ENCODE measurements around the gene BATF.
A peak's percentile ranks its signal among the peaks of the same experiment; 100 is the strongest.

BATF gene

DNA sequence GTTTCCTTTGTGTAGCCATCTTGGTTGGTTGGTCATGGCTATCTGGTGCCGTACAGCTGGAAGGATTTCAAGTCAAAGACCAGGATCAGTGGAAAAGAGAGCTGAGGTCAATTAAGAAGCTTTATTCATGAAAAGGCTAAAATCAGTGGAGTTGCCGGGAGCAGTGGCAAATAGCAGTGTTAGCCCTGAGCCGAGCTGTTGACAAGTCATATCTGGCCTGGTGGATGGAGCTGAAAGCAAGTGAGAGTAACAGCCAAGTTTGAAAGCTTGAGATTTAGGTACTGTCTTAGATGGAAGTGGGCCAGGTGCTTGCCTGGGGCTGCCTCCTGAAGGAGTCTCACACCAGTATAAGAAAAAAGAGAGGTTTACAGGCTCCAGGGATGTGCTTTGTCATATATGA lies 9.0 kb downstream of the BATF start:
- no peak for DNase-seq (ENCODE audit: low read depth)
- no peak overlapping the region for H3K4me3 ChIP-seq (replicated peaks; ENCODE audit: low read depth, low read length)
- TF ChIP-seq, protein P1, sequence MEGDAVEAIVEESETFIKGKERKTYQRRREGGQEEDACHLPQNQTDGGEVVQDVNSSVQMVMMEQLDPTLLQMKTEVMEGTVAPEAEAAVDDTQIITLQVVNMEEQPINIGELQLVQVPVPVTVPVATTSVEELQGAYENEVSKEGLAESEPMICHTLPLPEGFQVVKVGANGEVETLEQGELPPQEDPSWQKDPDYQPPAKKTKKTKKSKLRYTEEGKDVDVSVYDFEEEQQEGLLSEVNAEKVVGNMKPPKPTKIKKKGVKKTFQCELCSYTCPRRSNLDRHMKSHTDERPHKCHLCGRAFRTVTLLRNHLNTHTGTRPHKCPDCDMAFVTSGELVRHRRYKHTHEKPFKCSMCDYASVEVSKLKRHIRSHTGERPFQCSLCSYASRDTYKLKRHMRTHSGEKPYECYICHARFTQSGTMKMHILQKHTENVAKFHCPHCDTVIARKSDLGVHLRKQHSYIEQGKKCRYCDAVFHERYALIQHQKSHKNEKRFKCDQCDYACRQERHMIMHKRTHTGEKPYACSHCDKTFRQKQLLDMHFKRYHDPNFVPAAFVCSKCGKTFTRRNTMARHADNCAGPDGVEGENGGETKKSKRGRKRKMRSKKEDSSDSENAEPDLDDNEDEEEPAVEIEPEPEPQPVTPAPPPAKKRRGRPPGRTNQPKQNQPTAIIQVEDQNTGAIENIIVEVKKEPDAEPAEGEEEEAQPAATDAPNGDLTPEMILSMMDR (IDR thresholded peaks at IDR 0.05; ENCODE audit: low read length, missing control alignments) = no peak

DNA sequence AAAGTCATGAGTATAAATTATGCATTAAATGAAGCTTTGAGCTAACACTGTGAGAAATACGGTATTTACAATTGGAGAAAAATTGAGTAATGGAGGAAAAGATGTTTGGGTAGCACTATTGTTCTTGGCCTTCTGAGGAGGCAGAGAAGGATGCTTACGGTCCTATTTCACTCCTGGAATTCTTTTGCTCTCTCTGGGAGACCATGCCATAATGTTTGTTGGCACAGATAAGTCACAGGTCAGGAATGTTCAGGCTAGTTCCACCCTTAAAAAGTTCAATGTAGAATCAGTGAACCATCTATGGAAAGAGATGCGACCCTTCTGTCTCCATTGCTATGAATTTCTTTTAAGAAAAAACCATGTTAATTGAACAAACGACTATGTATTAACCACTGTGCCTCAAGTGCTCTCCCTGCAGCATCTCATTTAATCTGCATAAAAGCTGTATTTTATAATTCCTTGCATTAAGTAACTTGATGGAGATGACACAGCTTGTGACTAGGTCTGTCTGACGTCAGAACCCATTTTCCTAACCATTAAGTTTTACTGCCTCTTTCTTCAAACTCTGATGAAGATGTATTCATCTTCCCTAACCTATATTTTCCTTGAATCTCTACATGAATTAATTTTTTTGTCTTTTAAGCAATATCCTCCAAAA lies 9.5 kb downstream of the BATF start:
- peak; percentile 45 for DNase-seq (ENCODE audit: low read depth)
- no peak overlapping the region for H3K4me3 ChIP-seq (replicated peaks; ENCODE audit: low read depth, low read length)
- TF ChIP-seq, protein P1 (IDR thresholded peaks at IDR 0.05; ENCODE audit: low read length, missing control alignments) = no peak

DNA sequence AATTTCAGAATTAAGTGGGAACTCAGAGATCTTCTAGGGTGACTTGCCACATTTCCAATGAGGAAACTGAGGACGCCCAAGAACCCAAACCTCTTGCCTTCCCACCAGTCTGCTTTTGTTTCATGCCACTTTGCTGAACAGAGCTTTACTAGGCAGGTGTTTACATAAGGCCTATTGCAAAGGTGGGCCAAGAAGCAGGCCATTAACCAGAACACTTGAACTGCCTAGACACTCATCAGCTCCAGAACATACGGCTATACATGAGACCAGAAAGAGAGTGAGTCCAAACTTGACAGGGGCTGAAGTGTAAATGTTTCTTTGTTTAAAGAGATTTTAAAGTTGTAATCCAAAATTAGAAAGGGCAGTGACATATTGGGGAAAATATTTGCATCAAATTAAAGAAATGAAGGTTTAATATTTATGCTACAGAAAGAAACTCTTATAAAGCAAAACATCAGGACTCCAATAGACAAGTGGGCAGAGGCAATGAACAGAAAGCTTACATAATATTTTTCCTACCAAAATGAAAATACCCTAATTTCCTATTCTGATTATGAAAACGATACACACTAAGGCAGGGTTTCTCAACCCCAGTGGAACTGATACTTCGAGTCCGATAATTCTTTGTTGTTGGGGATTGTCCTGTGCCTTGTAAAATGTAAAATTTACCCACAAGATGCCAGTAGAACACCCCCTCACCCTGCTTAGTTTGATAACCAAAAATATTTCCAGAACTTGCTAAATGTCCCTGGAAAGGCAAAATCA lies 11.7 kb downstream of the BATF start:
- no peak overlapping the region for H3K4me3 ChIP-seq (replicated peaks; ENCODE audit: low read depth, low read length)
- TF ChIP-seq, protein P1 (IDR thresholded peaks at IDR 0.05; ENCODE audit: low read length, missing control alignments) = no peak
- no peak for DNase-seq (ENCODE audit: low read depth)

DNA sequence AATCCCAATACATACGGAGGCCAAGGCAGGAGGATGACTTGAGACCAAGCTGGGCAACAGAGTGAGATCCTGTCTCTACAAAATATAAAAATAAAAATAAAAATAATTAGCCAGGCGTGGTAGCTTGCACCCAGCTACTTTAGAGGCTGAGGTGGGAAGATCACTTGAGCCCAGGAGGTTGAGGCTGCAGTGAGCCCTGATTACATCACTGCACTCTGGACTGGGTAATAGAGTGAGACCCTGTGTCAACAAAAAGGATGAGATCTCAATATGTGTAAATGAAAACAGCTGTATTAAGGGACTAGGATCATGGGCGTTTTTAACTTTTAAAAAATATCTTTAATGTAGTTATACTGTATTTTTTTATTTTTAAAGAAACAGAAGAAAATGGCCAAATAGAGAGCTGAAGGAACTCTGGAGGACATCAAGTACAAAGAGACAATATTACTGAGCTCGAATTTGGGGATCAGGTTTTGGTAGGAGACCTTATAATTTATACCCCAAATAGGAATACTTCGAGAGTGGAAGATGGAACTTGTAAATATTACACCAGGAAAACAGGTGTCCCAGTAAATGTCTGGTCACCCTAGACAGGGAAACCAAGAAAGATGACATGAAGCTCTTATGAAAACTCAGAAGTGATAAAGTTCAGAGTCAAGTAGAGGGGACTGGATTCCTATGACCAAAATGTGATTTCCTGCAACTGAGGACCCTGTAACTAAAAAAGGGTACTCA lies 13.1 kb downstream of the BATF start:
- TF ChIP-seq, protein P1 (IDR thresholded peaks at IDR 0.05; ENCODE audit: low read length, missing control alignments) = no peak
- no peak for DNase-seq (ENCODE audit: low read depth)
- no peak overlapping the region for H3K4me3 ChIP-seq (replicated peaks; ENCODE audit: low read depth, low read length)

DNA sequence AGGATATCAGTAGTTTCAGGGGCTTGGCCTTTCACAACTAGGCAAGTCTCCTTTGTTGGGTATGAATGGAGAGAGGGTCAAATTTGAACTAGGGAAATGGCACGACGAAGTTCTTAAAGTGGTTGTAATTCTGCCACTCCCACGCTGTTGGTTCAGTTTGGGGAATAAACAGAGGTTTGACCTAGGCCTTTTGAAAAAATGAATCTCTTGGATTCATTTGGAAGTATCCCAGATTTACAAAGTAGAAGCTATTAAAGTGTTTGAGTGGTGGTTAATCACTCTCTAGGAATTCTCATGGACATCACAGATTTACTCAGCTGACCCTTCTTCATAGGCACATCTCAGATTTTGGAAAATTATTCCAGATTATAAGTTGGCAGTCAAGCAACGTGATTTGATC lies 14.8 kb downstream of the BATF start:
- no peak for DNase-seq (ENCODE audit: low read depth)
- TF ChIP-seq, protein P1 (IDR thresholded peaks at IDR 0.05; ENCODE audit: low read length, missing control alignments) = no peak

DNA sequence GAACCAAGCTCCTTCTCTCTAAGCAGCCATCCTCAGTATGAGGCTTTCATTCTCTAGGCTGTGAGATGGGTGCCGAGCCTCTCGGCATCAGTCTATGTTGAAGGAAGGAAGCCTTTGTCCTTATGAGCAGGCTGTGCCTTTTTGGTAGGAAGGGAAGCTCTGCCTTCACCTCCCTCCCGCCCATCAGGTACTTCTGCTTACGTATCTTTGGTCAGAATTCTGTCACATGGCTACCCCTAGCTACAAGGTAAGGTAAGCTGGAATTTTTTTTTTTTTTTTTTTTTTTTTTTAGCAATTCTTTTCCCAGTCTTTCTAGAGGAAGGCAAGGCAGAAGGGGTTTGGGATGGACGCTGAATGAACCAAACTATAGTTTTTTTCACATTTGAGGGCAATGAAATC lies 16.9 kb downstream of the BATF start:
- H3K4me3 ChIP-seq (replicated peaks; ENCODE audit: low read depth, low read length) = no peak overlapping the region

More for the DNA sequence above, 14.8 kb downstream of the BATF start:
- no peak overlapping the region for H3K4me3 ChIP-seq (replicated peaks; ENCODE audit: low read depth, low read length)

More for the DNA sequence above, 16.9 kb downstream of the BATF start:
- DNase-seq (ENCODE audit: low read depth) = no peak
- TF ChIP-seq, protein P1 (IDR thresholded peaks at IDR 0.05; ENCODE audit: low read length, missing control alignments) = no peak
